ENCODE measurements around the gene DGKK.

Gene DGKK

GRCh38 chrX:50450324-50450723 is 20.3 kb downstream of the DGKK start:
- H3K9me3 Mint-ChIP-seq = no peaks in the 10 kb centered on the region

GRCh38 chrX:50448565-50448964 is 22.1 kb downstream of the DGKK start:
- Mint-ChIP-seq H3K4me3 (no peak overlapping the region), H3K27me3 (peaks cover 4% of the 10 kb centered on the region), H3K36me3 (no peaks in the 10 kb centered on the region), H3K4me1 (no peaks in the 10 kb centered on the region), H3K27ac (no peak overlapping the region), H3K9me3 (no peaks in the 10 kb centered on the region)

More at GRCh38 chrX:50450324-50450723, 20.3 kb downstream of the DGKK start:
- no peak overlapping the region for H3K4me3 Mint-ChIP-seq
- H3K36me3 Mint-ChIP-seq = no peaks in the 10 kb centered on the region
- peaks cover 4% of the 10 kb centered on the region for H3K27me3 Mint-ChIP-seq
- H3K27ac Mint-ChIP-seq = no peak overlapping the region
- H3K4me1 Mint-ChIP-seq = no peaks in the 10 kb centered on the region

GRCh38 chrX:50447535-50447934 is 23.1 kb downstream of the DGKK start:
- peaks cover 4% of the 10 kb centered on the region for H3K27me3 Mint-ChIP-seq

GRCh38 chrX:50442426-50443116 is 28.1 kb downstream of the DGKK start:
- Mint-ChIP-seq H3K36me3 (no peaks in the 10 kb centered on the region), H3K9me3 (no peaks in the 10 kb centered on the region), H3K4me3 (no peak overlapping the region), H3K27me3 (peaks cover 3% of the 10 kb centered on the region), H3K27ac (no peak overlapping the region), H3K4me1 (peaks cover 3% of the 10 kb centered on the region)

More at GRCh38 chrX:50447535-50447934, 23.1 kb downstream of the DGKK start:
- Mint-ChIP-seq H3K27ac (no peak overlapping the region), H3K4me1 (no peaks in the 10 kb centered on the region), H3K4me3 (no peak overlapping the region), H3K9me3 (no peaks in the 10 kb centered on the region), H3K36me3 (no peaks in the 10 kb centered on the region)

GRCh38 chrX:50436797-50437196 is 33.8 kb downstream of the DGKK start:
- no peak overlapping the region for H3K4me3 Mint-ChIP-seq
- H3K36me3 Mint-ChIP-seq = no peaks in the 10 kb centered on the region
- no peaks in the 10 kb centered on the region for H3K9me3 Mint-ChIP-seq
- no peak overlapping the region for H3K27ac Mint-ChIP-seq
- peaks cover 5% of the 10 kb centered on the region for H3K4me1 Mint-ChIP-seq
- no peaks in the 10 kb centered on the region for H3K27me3 Mint-ChIP-seq

- Mint-ChIP-seq H3K27ac (no peak overlapping the region), H3K4me3 (no peak overlapping the region), H3K4me1 (peaks cover 5% of the 10 kb centered on the region), H3K36me3 (no peaks in the 10 kb centered on the region), H3K9me3 (no peaks in the 10 kb centered on the region), H3K27me3 (peaks cover 2% of the 10 kb centered on the region)
Measured at GRCh38 chrX:50432829-50433289, 37.8 kb downstream of the DGKK start.

- Mint-ChIP-seq H3K9me3 (no peaks in the 10 kb centered on the region), H3K36me3 (no peaks in the 10 kb centered on the region), H3K4me3 (no peak overlapping the region), H3K4me1 (no peaks in the 10 kb centered on the region), H3K27me3 (peaks cover 2% of the 10 kb centered on the region), H3K27ac (no peak overlapping the region)
Measured at GRCh38 chrX:50431623-50432022, 39.0 kb downstream of the DGKK start.

GRCh38 chrX:50430917-50431575 is 39.6 kb downstream of the DGKK start:
- Mint-ChIP-seq H3K36me3 (no peaks in the 10 kb centered on the region), H3K4me1 (no peaks in the 10 kb centered on the region), H3K27ac (no peak overlapping the region), H3K4me3 (no peak overlapping the region), H3K9me3 (no peaks in the 10 kb centered on the region), H3K27me3 (peaks cover 2% of the 10 kb centered on the region)

- H3K27ac Mint-ChIP-seq = no peak overlapping the region
- H3K27me3 Mint-ChIP-seq = peaks cover 2% of the 10 kb centered on the region
- H3K4me3 Mint-ChIP-seq = no peak overlapping the region
- H3K9me3 Mint-ChIP-seq = no peaks in the 10 kb centered on the region
- H3K36me3 Mint-ChIP-seq = no peaks in the 10 kb centered on the region
- H3K4me1 Mint-ChIP-seq = no peaks in the 10 kb centered on the region
Measured at GRCh38 chrX:50428174-50428573, 42.5 kb downstream of the DGKK start.

GRCh38 chrX:50407976-50408375 is 62.6 kb downstream of the DGKK start:
- no peak overlapping the region for H3K27ac Mint-ChIP-seq
- no peaks in the 10 kb centered on the region for H3K4me1 Mint-ChIP-seq
- peaks cover 3% of the 10 kb centered on the region for H3K27me3 Mint-ChIP-seq
- no peaks in the 10 kb centered on the region for H3K9me3 Mint-ChIP-seq
- no peak overlapping the region for H3K4me3 Mint-ChIP-seq
- peaks cover 2% of the 10 kb centered on the region for H3K36me3 Mint-ChIP-seq

- Mint-ChIP-seq H3K27ac (no peak overlapping the region), H3K36me3 (peaks cover 2% of the 10 kb centered on the region), H3K4me3 (no peak overlapping the region), H3K9me3 (no peaks in the 10 kb centered on the region), H3K27me3 (peaks cover 1% of the 10 kb centered on the region), H3K4me1 (no peaks in the 10 kb centered on the region)
Measured at GRCh38 chrX:50403903-50404302, 66.7 kb downstream of the DGKK start.

- no peak overlapping the region for H3K4me3 Mint-ChIP-seq
- H3K27ac Mint-ChIP-seq = no peak overlapping the region
- H3K9me3 Mint-ChIP-seq = no peaks in the 10 kb centered on the region
- H3K36me3 Mint-ChIP-seq = peaks cover 2% of the 10 kb centered on the region
- peaks cover 1% of the 10 kb centered on the region for H3K27me3 Mint-ChIP-seq
- no peaks in the 10 kb centered on the region for H3K4me1 Mint-ChIP-seq
Measured at GRCh38 chrX:50402886-50403285, 67.7 kb downstream of the DGKK start.

GRCh38 chrX:50393902-50394301 is 76.7 kb downstream of the DGKK start:
- Mint-ChIP-seq H3K9me3 (no peaks in the 10 kb centered on the region), H3K27me3 (no peaks in the 10 kb centered on the region), H3K27ac (no peak overlapping the region), H3K4me1 (no peaks in the 10 kb centered on the region), H3K4me3 (no peak overlapping the region), H3K36me3 (no peaks in the 10 kb centered on the region)

GRCh38 chrX:50386520-50386919 is 84.1 kb downstream of the DGKK start:
- Mint-ChIP-seq H3K36me3 (no peaks in the 10 kb centered on the region), H3K4me1 (no peaks in the 10 kb centered on the region), H3K27me3 (no peaks in the 10 kb centered on the region), H3K4me3 (no peak overlapping the region), H3K27ac (no peak overlapping the region), H3K9me3 (no peaks in the 10 kb centered on the region)

GRCh38 chrX:50381729-50382415 is 88.8 kb downstream of the DGKK start:
- H3K4me3 Mint-ChIP-seq = no peak overlapping the region
- H3K27ac Mint-ChIP-seq = no peak overlapping the region
- no peaks in the 10 kb centered on the region for H3K9me3 Mint-ChIP-seq
- no peaks in the 10 kb centered on the region for H3K27me3 Mint-ChIP-seq
- no peaks in the 10 kb centered on the region for H3K36me3 Mint-ChIP-seq
- no peaks in the 10 kb centered on the region for H3K4me1 Mint-ChIP-seq

All from activated naive CD4-positive, alpha-beta T cell treated with anti-CD3 and anti-CD28 coated beads, Interleukin-2, amount 50 U/mL, for 24 hours (primary cell).